Stimulated activated CD4-positive, alpha-beta T cell treated with anti-CD3 and anti-CD28 coated beads, Interleukin-1b, Interleukin-23, amount 100 ng/mL, for 48 hours (primary cell): ENCODE data around the gene LYPD6.

Experiments used
- DNase-seq: peaks from one replicate; pipeline ENCODE4 v3.0.0-alpha.2; 2020

Gene LYPD6

GRCh38 chr2:149410701-149411484 is 80.5 kb downstream of the LYPD6 start:
- no peak for DNase-seq

GRCh38 chr2:149413487-149413886 is 83.1 kb downstream of the LYPD6 start:
- DNase-seq, result no peak

GRCh38 chr2:149415086-149415485 is 84.7 kb downstream of the LYPD6 start:
- no peak for DNase-seq

GRCh38 chr2:149418065-149418464 is 87.7 kb downstream of the LYPD6 start:
- no peak for DNase-seq

- DNase-seq, result no peak
These were observed 89.9 kb downstream of the LYPD6 start for GRCh38 chr2:149420053-149420963.

GRCh38 chr2:149421791-149422190 is 91.4 kb downstream of the LYPD6 start:
- no peak for DNase-seq

- no peak for DNase-seq
These were observed 92.1 kb downstream of the LYPD6 start for GRCh38 chr2:149422337-149422990.

- DNase-seq, result no peak
These were observed 92.6 kb downstream of the LYPD6 start for GRCh38 chr2:149422991-149423338.

- no peak for DNase-seq
These were observed 93.2 kb downstream of the LYPD6 start for GRCh38 chr2:149423630-149424029.

GRCh38 chr2:149427387-149427786 is 97.0 kb downstream of the LYPD6 start:
- DNase-seq, result no peak

GRCh38 chr2:149428783-149429182 is 98.4 kb downstream of the LYPD6 start:
- no peak for DNase-seq

GRCh38 chr2:149430743-149431736 is 100.7 kb downstream of the LYPD6 start:
- no peak for DNase-seq

GRCh38 chr2:149438330-149438960 is 108.1 kb downstream of the LYPD6 start:
- no peak for DNase-seq

GRCh38 chr2:149441255-149441654 is 110.9 kb downstream of the LYPD6 start:
- no peak for DNase-seq

- no peak for DNase-seq
These were observed 112.0 kb downstream of the LYPD6 start for GRCh38 chr2:149442346-149442745.

- no peak for DNase-seq
These were observed 112.8 kb downstream of the LYPD6 start for GRCh38 chr2:149443150-149443549.

- no peak for DNase-seq
These were observed 116.4 kb downstream of the LYPD6 start for GRCh38 chr2:149446748-149447147.

GRCh38 chr2:149448315-149448714 is 117.9 kb downstream of the LYPD6 start:
- no peak for DNase-seq

GRCh38 chr2:149449017-149449416 is 118.6 kb downstream of the LYPD6 start:
- no peak for DNase-seq

GRCh38 chr2:149451417-149452165 is 121.2 kb downstream of the LYPD6 start:
- no peak for DNase-seq

- DNase-seq, result no peak
These were observed 125.9 kb downstream of the LYPD6 start for GRCh38 chr2:149456285-149456684.
